Neural crest cell (in vitro differentiated cells): Measurements from ENCODE around the gene FAM9C. TPM values are rescaled to one million over a fixed set of nuclear protein-coding genes. Genes with fewer than 3 reads are reported as not detected.

Source experiments
- DNase-seq: peaks from one replicate; pipeline ENCODE4 v3.0.0; 2021; ENCODE audit warnings: low read depth, mixed read lengths, low spot score
- H3K27ac Mint-ChIP-seq: one replicate; pipeline ENCODE4 v1.8.0; 2021; ENCODE audit warnings: mild to moderate bottlenecking, mixed read lengths; ENCODE audit not compliant: unreplicated experiment
- H3K27me3 Mint-ChIP-seq: 2 replicates; pipeline ENCODE4 v1.8.0; 2021; ENCODE audit warnings: low read depth, mild to moderate bottlenecking, mixed read lengths
- H3K36me3 Mint-ChIP-seq: 2 replicates; pipeline ENCODE4 v1.8.0; 2021; ENCODE audit warnings: low read depth, mild to moderate bottlenecking, mixed read lengths
- H3K4me1 Mint-ChIP-seq: 2 replicates; pipeline ENCODE4 v1.8.0; 2021; ENCODE audit warnings: mixed read lengths
- H3K4me3 Mint-ChIP-seq: one replicate; pipeline ENCODE4 v1.8.0; 2021; ENCODE audit warnings: mild to moderate bottlenecking, mixed read lengths
- H3K9me3 Mint-ChIP-seq: 2 replicates; pipeline ENCODE4 v1.8.0; 2021; ENCODE audit warnings: mixed read lengths
- total RNA-seq: library from RNA; stranded (reverse); gene quantifications from 2 replicates; pipeline ENCODE4 v1.2.1, GENCODE V29; 2021
- TF ChIP-seq, protein P1 (sequence below): fragments of 200-600 bp; sonication (generic); conservative IDR thresholded peaks from 2 replicates; pipeline ENCODE4 v1.5.0; 2021; ENCODE audit warnings: antibody characterized with exemption, mild to moderate bottlenecking

Gene FAM9C
- total RNA-seq, 1 donor from 2014 or later, result 0.07 TPM

DNA sequence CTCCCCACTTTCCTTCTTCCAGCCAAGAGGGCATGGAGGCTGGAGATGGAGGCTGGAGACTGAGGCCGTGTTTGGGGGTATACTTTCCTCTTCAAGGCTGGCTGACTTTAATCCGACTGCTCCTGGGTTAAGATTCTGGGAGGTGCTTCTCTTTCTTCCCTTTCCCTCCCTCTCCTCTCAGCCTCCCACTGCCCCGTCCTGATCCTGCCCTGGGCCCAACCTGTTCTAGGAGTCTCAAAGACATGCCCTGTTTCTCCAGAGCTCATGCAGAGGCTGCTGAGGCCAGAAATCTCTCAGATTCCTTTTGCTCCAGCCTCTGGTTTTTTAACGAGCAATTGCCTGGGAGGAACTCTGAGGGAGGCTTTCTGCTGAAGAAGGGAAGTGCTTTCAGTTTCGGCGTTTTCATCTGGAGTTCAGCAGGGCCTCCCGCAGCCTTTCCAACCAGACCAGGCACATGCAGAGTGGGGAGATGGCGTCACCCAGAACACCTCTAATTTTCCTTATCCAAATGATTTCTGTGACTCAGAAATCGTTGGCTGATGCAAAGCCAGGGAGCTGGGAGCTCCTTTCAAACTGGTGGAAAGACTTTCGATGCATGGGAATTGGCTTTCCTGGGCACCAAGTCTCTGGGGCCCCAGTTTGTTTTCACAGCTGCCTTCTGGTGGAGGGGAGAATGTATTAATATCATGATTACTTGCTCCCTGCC, 34.5 kb upstream of the FAM9C start:
- no peak overlapping the region for H3K4me3 Mint-ChIP-seq
- H3K36me3 Mint-ChIP-seq, result peaks cover 3% of the 10 kb centered on the region
- peaks cover 15% of the 10 kb centered on the region for H3K4me1 Mint-ChIP-seq
- no peak for DNase-seq
- no peak overlapping the region for H3K27ac Mint-ChIP-seq
- TF ChIP-seq, protein P1, sequence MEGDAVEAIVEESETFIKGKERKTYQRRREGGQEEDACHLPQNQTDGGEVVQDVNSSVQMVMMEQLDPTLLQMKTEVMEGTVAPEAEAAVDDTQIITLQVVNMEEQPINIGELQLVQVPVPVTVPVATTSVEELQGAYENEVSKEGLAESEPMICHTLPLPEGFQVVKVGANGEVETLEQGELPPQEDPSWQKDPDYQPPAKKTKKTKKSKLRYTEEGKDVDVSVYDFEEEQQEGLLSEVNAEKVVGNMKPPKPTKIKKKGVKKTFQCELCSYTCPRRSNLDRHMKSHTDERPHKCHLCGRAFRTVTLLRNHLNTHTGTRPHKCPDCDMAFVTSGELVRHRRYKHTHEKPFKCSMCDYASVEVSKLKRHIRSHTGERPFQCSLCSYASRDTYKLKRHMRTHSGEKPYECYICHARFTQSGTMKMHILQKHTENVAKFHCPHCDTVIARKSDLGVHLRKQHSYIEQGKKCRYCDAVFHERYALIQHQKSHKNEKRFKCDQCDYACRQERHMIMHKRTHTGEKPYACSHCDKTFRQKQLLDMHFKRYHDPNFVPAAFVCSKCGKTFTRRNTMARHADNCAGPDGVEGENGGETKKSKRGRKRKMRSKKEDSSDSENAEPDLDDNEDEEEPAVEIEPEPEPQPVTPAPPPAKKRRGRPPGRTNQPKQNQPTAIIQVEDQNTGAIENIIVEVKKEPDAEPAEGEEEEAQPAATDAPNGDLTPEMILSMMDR, result no peak
- peaks cover 2% of the 10 kb centered on the region for H3K9me3 Mint-ChIP-seq
- no peaks in the 10 kb centered on the region for H3K27me3 Mint-ChIP-seq

DNA sequence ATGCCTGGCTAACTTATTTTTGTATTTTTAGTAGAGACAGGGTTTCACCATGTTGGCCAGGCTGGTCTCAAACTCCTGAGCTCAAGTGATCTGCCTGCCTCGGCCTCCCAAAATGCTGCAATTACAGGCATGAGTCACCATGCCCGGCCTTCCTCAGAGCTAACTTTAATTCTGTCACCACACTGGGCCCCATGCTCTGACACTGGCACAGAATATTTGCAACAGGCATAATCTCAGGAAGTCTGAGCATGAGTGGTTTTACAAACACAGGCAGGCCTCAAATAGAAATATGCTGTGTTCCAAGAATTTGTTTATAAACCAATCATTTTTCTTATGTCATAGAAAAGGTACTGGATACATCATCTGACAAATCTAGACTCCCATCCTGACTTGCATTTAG, 32.7 kb upstream of the FAM9C start:
- Mint-ChIP-seq H3K9me3 (peaks cover 2% of the 10 kb centered on the region), H3K27ac (no peak overlapping the region), H3K36me3 (peaks cover 3% of the 10 kb centered on the region), H3K27me3 (no peaks in the 10 kb centered on the region), H3K4me1 (peaks cover 11% of the 10 kb centered on the region), H3K4me3 (no peak overlapping the region)
- DNase-seq, result no peak
- TF ChIP-seq, protein P1, result no peak

DNA sequence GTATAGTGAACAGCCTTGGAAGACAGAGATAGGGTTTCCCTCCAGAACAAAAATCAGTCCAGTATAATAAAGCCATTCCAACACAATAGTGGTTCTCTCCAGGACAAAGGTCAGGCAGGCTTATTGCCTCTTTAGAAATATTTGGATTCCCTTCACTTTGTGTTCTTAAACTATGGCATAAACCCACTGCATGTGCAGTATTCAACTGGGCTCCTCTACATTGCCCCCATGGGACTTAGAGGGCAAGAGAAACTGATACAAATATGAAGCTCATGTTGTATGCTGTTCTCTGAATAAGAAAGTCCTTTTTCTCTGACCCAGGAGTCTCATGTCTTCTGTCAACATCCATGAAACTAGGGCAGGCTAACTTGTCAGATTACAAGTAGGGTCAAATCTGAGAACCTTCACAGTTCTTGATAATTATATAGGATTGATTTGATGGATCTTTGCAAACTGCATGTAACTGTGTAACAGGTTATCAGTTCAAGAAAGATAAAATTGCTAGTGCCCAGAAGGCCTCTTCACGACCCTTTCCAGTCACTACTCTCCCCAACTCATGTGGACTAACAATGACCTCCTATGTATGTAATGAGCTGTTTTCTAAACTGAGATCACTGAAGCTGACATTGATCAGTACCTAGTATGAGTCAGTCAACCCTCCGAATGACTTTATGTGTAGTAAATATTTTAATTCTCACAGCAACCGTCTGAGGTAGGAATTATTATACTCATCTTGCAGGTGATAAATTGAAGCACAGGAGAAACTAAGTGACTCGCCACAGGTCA, 31.9 kb upstream of the FAM9C start:
- peaks cover 4% of the 10 kb centered on the region for H3K9me3 Mint-ChIP-seq
- TF ChIP-seq, protein P1, result no peak

DNA sequence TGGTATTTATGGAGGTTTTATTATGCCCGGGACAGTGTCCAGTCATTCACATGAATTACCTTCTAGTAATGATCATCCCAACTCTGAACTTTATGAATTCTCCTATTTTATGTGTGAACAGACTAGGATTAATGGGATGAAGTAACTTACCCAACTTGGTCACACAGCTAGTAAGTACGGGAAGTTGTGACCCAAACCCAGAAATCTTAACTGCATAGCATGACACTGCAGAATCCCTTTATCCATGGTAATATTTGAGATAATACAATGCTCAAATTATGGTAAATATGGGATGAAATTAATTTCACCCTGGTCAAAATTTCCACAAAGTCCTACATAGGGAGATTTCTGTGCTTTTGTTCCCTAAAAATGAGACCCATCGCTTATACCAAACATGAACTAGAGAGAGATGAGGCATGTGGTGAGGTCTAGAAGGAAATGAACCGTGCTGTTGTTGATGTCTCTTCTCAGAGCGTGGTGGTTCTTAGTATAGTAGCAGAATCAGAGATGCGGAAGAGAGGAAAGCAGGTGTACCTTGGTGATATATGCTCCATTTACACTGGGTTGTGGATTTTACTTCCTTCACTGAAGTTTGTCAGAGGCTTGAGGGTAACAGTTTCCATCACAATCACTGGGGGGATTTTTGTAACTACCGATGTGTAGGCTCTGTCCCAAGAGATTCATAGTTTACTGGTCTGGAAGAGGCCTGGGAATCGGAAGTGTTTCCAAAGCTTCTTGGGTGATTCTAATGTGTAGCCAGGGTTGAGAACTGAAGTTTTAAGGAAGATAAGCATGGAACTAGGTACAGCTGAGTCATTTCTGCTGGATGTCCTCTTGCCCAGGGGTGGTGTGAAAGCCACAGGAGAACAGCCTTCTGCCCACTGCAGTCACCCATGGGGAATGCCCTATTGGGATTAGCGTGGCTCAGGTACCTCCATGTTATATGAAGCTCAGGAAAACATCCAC, 30.2 kb upstream of the FAM9C start:
- peaks cover 3% of the 10 kb centered on the region for H3K36me3 Mint-ChIP-seq
- H3K4me1 Mint-ChIP-seq, result peaks cover 7% of the 10 kb centered on the region
- TF ChIP-seq, protein P1, result no peak
- DNase-seq, result no peak
- H3K27ac Mint-ChIP-seq, result no peak overlapping the region
- H3K9me3 Mint-ChIP-seq, result peaks cover 4% of the 10 kb centered on the region
- no peaks in the 10 kb centered on the region for H3K27me3 Mint-ChIP-seq
- no peak overlapping the region for H3K4me3 Mint-ChIP-seq

More for the DNA sequence above, 31.9 kb upstream of the FAM9C start:
- DNase-seq, result no peak
- Mint-ChIP-seq H3K4me1 (peaks cover 7% of the 10 kb centered on the region), H3K27me3 (no peaks in the 10 kb centered on the region), H3K36me3 (peaks cover 3% of the 10 kb centered on the region), H3K4me3 (no peak overlapping the region), H3K27ac (peak overlapping the region; percentile 57)

DNA sequence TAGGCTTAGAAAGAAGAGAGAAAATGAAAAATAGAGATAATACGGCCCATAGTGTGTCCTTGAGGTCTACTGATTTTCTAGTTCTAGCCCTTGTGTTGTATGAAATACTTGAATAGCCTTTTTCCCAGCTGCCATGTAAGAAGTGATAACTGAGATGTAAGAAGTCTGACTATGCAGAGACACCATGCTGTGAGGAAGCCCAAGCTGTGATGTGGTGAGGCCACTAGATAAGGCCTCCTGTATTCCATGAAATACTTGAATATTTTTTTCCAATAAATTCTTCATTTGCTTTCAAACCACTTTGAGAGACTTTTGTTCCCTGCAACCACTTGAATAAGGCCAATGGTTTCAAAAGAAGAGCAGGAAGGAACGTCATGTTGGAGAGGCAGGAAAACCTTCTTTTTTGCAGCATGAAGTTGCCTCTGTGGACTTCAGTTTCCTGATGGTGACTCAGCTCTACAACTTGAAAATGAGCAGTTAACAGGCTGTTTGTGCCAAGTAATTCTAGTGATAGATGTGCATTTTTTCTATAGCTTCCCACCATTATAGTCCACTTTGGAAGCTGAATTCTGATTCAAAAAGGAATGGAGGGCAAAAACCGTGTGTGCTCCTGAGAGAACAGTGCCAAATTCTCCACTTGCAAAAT, 25.5 kb upstream of the FAM9C start:
- Mint-ChIP-seq H3K4me1 (peaks cover 4% of the 10 kb centered on the region), H3K9me3 (peaks cover 16% of the 10 kb centered on the region), H3K4me3 (no peak overlapping the region), H3K36me3 (peaks cover 16% of the 10 kb centered on the region), H3K27me3 (no peaks in the 10 kb centered on the region), H3K27ac (no peak overlapping the region)
- DNase-seq, result no peak
- TF ChIP-seq, protein P1, result no peak
